ENCODE data around the gene CAPN11. TPM values are rescaled to one million over a fixed set of nuclear protein-coding genes. Genes with fewer than 3 reads are reported as not detected.
"Not testable (repeated sequence)": the region's sequence is repeated elsewhere in the genome, so short reads cannot be mapped to it uniquely, and the experiment has no call there.

CAPN11 gene
- total RNA-seq, 1 donor from 2014 or later: 0.25 TPM

DNA sequence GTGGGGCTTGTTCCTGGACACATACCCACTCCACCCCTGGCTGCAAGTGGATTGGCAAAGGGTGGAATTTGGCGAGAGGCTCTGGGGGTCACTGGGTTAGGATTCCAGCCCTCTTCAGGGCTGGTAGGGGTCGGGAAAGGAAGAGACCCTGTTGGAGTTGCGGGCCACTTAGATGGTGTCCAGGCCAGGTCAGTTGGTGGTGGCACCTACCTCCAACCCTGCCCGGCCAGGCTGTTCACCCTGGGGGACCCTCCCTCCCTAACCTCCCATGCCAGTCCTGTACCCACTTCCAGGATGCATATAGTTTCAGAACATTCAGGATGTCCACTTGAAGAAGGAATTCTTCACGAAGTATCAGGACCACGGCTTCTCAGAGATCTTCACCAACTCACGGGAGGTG is 21.0 kb downstream of the CAPN11 start:
- DNase-seq: no peak
- peaks cover 40% of the 10 kb centered on the region for H3K4me1 ChIP-seq
- H3K27me3 ChIP-seq (ENCODE audit: low read depth): no peaks in the 10 kb centered on the region
- intact Hi-C loops (cut with micrococcal nuclease): no loop called here
- TF ChIP-seq, protein P1, sequence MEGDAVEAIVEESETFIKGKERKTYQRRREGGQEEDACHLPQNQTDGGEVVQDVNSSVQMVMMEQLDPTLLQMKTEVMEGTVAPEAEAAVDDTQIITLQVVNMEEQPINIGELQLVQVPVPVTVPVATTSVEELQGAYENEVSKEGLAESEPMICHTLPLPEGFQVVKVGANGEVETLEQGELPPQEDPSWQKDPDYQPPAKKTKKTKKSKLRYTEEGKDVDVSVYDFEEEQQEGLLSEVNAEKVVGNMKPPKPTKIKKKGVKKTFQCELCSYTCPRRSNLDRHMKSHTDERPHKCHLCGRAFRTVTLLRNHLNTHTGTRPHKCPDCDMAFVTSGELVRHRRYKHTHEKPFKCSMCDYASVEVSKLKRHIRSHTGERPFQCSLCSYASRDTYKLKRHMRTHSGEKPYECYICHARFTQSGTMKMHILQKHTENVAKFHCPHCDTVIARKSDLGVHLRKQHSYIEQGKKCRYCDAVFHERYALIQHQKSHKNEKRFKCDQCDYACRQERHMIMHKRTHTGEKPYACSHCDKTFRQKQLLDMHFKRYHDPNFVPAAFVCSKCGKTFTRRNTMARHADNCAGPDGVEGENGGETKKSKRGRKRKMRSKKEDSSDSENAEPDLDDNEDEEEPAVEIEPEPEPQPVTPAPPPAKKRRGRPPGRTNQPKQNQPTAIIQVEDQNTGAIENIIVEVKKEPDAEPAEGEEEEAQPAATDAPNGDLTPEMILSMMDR (IDR thresholded peaks at IDR 0.05; ENCODE audit: borderline replicate concordance): no peak
- H3K36me3 ChIP-seq: no peaks in the 10 kb centered on the region
- no peak overlapping the region for H3K4me3 ChIP-seq
- H3K27ac ChIP-seq (replicated peaks): peak overlapping the region; percentile 27
- no peaks in the 10 kb centered on the region for H3K9me3 ChIP-seq (replicated peaks)

DNA sequence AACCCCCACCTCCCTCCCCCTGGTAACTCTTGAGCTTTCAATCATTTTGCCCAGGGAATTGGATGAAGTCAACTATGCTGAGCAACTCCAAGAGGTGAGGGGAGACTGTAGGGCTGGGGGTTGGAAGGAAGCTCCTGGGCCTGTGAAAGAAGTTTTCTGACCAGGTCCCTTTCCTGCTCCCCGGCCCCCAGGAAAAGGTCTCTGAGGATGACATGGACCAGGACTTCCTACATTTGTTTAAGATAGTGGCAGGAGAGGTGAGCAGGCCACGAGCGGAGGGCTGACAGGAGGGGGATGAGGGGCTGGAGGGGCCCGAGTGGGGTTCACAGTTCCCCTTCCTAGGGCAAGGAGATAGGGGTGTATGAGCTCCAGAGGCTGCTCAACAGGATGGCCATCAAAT is 21.8 kb downstream of the CAPN11 start:
- Histone ChIP-seq H3K4me1 (peaks cover 40% of the 10 kb centered on the region), H3K9me3 (replicated peaks) (no peaks in the 10 kb centered on the region), H3K27ac (replicated peaks) (no peak overlapping the region), H3K27me3 (ENCODE audit: low read depth) (no peaks in the 10 kb centered on the region), H3K4me3 (no peak overlapping the region), H3K36me3 (no peaks in the 10 kb centered on the region)
- DNase-seq: no peak
- TF ChIP-seq, protein P1 (IDR thresholded peaks at IDR 0.05; ENCODE audit: borderline replicate concordance): no peak
- intact Hi-C loops (cut with micrococcal nuclease): no loop called here

DNA sequence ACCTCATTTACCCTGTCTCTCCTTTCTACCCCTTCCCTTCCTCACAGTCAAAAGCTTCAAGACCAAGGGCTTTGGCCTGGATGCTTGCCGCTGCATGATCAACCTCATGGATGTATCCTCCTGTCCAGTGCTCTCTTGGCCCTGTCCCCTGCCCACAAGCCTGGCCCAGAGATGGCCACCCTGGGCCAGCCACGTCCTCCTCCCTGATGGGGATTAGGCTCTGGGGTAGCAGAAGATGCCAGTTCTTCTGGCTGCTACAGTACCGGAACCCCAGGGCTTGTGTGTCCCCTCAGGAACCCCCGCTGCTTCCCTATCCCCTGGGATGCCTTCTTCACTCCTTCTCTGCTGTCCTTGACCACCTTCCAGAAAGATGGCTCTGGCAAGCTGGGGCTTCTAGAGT is 22.3 kb downstream of the CAPN11 start:
- H3K27me3 ChIP-seq (ENCODE audit: low read depth): no peaks in the 10 kb centered on the region

DNA sequence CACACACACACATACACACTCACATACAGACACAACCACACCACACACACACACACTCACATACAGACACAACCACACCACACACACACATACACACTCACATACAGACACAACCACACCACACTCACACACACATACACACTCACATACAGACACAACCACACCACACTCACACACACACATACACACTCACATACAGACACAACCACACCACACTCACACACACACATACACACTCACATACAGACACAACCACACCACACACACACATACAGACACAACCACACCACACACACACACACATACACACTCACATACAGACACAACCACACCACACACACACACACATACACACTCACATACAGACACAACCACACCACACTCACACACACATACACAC is 23.2 kb downstream of the CAPN11 start:
- intact Hi-C loops (cut with micrococcal nuclease): not testable (repeated sequence)

More for the DNA sequence above, 22.3 kb downstream of the CAPN11 start:
- H3K4me3 ChIP-seq: no peak overlapping the region
- H3K36me3 ChIP-seq: no peaks in the 10 kb centered on the region
- DNase-seq: no peak
- intact Hi-C loops (cut with micrococcal nuclease): no loop called here
- TF ChIP-seq, protein P1 (IDR thresholded peaks at IDR 0.05; ENCODE audit: borderline replicate concordance): no peak
- peaks cover 42% of the 10 kb centered on the region for H3K4me1 ChIP-seq
- no peaks in the 10 kb centered on the region for H3K9me3 ChIP-seq (replicated peaks)
- no peak overlapping the region for H3K27ac ChIP-seq (replicated peaks)

DNA sequence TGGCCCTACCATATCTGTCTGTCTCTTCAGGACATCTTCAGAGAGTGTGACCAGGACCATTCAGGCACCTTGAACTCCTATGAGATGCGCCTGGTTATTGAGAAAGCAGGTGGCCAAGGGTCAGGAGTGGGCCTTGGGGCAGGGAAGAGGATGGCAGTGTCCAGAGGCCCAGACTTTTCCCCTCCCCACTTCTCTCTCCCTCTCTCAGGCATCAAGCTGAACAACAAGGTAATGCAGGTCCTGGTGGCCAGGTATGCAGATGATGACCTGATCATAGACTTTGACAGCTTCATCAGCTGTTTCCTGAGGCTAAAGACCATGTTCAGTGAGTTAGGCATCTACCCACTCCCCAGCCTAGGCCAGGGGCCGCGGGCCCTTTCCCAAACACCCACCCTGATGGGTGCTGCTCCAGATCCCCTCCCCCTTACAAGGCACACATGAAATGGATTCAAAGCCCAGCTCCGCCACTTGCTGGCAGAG is 24.3 kb downstream of the CAPN11 start:
- intact Hi-C loops (cut with micrococcal nuclease): no loop called here
- Histone ChIP-seq H3K4me3 (no peak overlapping the region), H3K27ac (replicated peaks) (no peak overlapping the region), H3K9me3 (replicated peaks) (no peaks in the 10 kb centered on the region), H3K36me3 (no peaks in the 10 kb centered on the region), H3K27me3 (ENCODE audit: low read depth) (no peaks in the 10 kb centered on the region), H3K4me1 (peaks cover 34% of the 10 kb centered on the region)
- TF ChIP-seq, protein P1 (IDR thresholded peaks at IDR 0.05; ENCODE audit: borderline replicate concordance): no peak
- no peak for DNase-seq

More for the DNA sequence above, 23.2 kb downstream of the CAPN11 start:
- H3K27me3 ChIP-seq (ENCODE audit: low read depth); H3K4me3 ChIP-seq; H3K9me3 ChIP-seq (replicated peaks); DNase-seq; H3K27ac ChIP-seq (replicated peaks); H3K36me3 ChIP-seq: not testable (repeated sequence)
- H3K4me1 ChIP-seq: peaks cover 41% of the 10 kb centered on the region

DNA sequence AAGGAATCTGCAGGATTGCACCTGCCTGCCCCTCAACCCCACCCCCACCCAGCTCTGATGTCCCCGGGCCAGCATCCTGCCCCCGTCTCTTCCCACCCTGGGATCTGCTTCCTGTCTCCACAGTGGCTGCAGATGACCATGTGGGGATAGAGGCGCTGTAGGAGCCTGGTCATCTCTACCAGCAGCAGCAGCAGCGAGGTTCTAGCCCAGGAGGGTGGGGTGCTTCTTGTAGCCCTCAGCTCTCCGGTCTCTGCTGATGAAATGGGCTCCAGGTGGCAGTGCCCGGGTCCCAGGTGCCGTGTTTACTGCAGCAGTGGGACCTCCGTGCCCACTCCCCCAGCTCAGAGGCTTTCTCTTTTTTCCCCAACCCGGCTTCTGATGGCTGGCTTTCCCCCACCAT is 25.2 kb downstream of the CAPN11 start:
- Histone ChIP-seq H3K36me3 (no peaks in the 10 kb centered on the region), H3K9me3 (replicated peaks) (no peaks in the 10 kb centered on the region), H3K27ac (replicated peaks) (no peak overlapping the region), H3K4me1 (peaks cover 26% of the 10 kb centered on the region), H3K27me3 (ENCODE audit: low read depth) (no peaks in the 10 kb centered on the region), H3K4me3 (no peak overlapping the region)
- TF ChIP-seq, protein P1 (IDR thresholded peaks at IDR 0.05; ENCODE audit: borderline replicate concordance): no peak
- intact Hi-C loops (cut with micrococcal nuclease): no loop called here
- no peak for DNase-seq

DNA sequence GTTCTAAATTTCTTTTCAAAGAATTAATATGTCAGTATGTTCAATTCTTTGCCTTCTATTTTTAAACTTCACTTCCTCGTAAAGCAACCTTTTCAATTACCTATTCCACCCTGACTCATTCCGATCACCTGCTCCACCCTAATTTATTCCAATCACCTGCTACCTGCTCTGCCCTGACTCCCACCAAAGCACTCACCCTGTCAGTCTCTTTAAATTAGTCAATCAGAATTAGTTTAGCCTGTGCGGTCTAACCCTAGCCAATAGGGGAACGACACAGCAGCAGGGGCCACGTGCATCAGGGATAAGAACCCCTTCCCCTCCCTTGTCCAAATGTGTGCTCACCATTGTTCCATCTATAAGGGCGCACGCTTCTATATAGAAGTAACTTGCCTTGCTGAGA is 26.7 kb downstream of the CAPN11 start:
- DNase-seq; intact Hi-C loops (cut with micrococcal nuclease); H3K36me3 ChIP-seq; H3K27me3 ChIP-seq (ENCODE audit: low read depth); H3K27ac ChIP-seq (replicated peaks); H3K4me3 ChIP-seq; H3K9me3 ChIP-seq (replicated peaks): not testable (repeated sequence)
- peaks cover 18% of the 10 kb centered on the region for H3K4me1 ChIP-seq
